ENCODE measurements around the gene TBX6. TPM values are rescaled to one million over a fixed set of nuclear protein-coding genes. Genes with fewer than 3 reads are reported as not detected.
A peak's percentile ranks its signal among the peaks of the same experiment; 100 is the strongest.

Gene TBX6
- total and polyA plus RNA-seq, 10 of the 15 experiments (the other 5 are each of a cell fraction or from before 2014, with no cell fraction given) = 0.08 to 0.90 (median 0.31) TPM; not detected in 2

- peak; percentile 60 for TF ChIP-seq SKIL (IDR thresholded peaks at IDR 0.05; ENCODE audit: low read depth, poor library complexity, severe bottlenecking)
- no peak for TF ChIP-seq BCL11A (IDR thresholded peaks at IDR 0.05; ENCODE audit: low read depth, low read length)
- TF ChIP-seq RB1 (IDR thresholded peaks at IDR 0.05; ENCODE audit: borderline replicate concordance) = peak; percentile 26; the same call in 1 of the 2 replicates
- no peak for TF ChIP-seq TARDBP (IDR thresholded peaks at IDR 0.05; ENCODE audit: borderline replicate concordance)
- no peak for TF ChIP-seq CBX3 (IDR thresholded peaks at IDR 0.05; ENCODE audit: borderline replicate concordance, low read depth)
- TF ChIP-seq RAD21 (IDR thresholded peaks at IDR 0.05; ENCODE audit: insufficient read depth, low read depth, low read length) = peak; percentile 34; the same call in 1 of the 2 replicates
- TF ChIP-seq ATF2 (IDR thresholded peaks at IDR 0.05; ENCODE audit: low read length) = no peak
- TF ChIP-seq KLF5 (IDR thresholded peaks at IDR 0.05; ENCODE audit: partially characterized antibody) = no peak
- TF ChIP-seq SMC3 (IDR thresholded peaks at IDR 0.05; ENCODE audit: borderline replicate concordance, low read length) = 0 out of 2 replicates have a peak, but pooled peaks have one; percentile 3
- peak; percentile 33; the same call in 1 of the 2 replicates for TF ChIP-seq CREB1 (IDR thresholded peaks at IDR 0.05; ENCODE audit: low read depth)
- peak; percentile 69 for TF ChIP-seq SMAD5 (IDR thresholded peaks at IDR 0.05; ENCODE audit: low read depth)
- TF ChIP-seq RBBP5 (conservative IDR thresholded peaks at IDR 0.05) = no peak
- 0 out of 2 replicates have a peak, but pooled peaks have one; percentile 48 for TF ChIP-seq TAF1 (IDR thresholded peaks at IDR 0.05; ENCODE audit: borderline replicate concordance, low read depth, low read length)
- no peak for TF ChIP-seq SMAD1 (IDR thresholded peaks at IDR 0.05; ENCODE audit: low read depth, partially characterized antibody)
- TF ChIP-seq RCOR1 (conservative IDR thresholded peaks at IDR 0.05; ENCODE audit: low read depth, low read length) = no peak
- no peak for TF ChIP-seq ETV6 (conservative IDR thresholded peaks at IDR 0.05 in 1 of 2, IDR thresholded peaks at IDR 0.05 in 1 of 2; ENCODE audit: borderline replicate concordance in 1 of 2, low read depth in 1 of 2)
- no peak; the same call in 2 of the 3 replicates for TF ChIP-seq POU2F2 (IDR thresholded peaks at IDR 0.05; ENCODE audit: borderline replicate concordance, low read depth, low read length)
- peak; percentile 22; the same call in 1 of the 2 replicates for TF ChIP-seq GATAD2B (conservative IDR thresholded peaks at IDR 0.05; ENCODE audit: low read depth)
- no peak; the same call in 1 of the 2 replicates for TF ChIP-seq MYB (IDR thresholded peaks at IDR 0.05; ENCODE audit: borderline replicate concordance, low read depth, low read length)
- no peak for TF ChIP-seq FOS (IDR thresholded peaks at IDR 0.05; ENCODE audit: borderline replicate concordance, extremely low read depth, insufficient read length)
- TF ChIP-seq CHD1 (IDR thresholded peaks at IDR 0.05; ENCODE audit: low read depth, low read length) = no peak
- TF ChIP-seq E2F4 (IDR thresholded peaks at IDR 0.05; ENCODE audit: low read depth, low read length) = no peak
- no peak for TF ChIP-seq ZNF24 (IDR thresholded peaks at IDR 0.05)
- peak; percentile 64 for TF ChIP-seq IKZF1 (conservative IDR thresholded peaks at IDR 0.05)
- TF ChIP-seq RELB (IDR thresholded peaks at IDR 0.05; ENCODE audit: low read depth) = peak; percentile 61; the same call in 1 of the 2 replicates
Measured at GRCh38 chr16:30063893-30064728, 27.6 kb downstream of the TBX6 start (continued).

Data from GM12878 (cell line).